DMS153 treated with DMSO at 0.1 percent for 48 hours (cell line): ENCODE measurements around the gene SLC6A9.

ENCODE experiments used
- DNase-seq: peaks from one replicate; lab custom pipeline; 2025; ENCODE audit not compliant: unreplicated experiment; lab: John Stamatoyannopoulos, UW

SLC6A9 gene

DNA sequence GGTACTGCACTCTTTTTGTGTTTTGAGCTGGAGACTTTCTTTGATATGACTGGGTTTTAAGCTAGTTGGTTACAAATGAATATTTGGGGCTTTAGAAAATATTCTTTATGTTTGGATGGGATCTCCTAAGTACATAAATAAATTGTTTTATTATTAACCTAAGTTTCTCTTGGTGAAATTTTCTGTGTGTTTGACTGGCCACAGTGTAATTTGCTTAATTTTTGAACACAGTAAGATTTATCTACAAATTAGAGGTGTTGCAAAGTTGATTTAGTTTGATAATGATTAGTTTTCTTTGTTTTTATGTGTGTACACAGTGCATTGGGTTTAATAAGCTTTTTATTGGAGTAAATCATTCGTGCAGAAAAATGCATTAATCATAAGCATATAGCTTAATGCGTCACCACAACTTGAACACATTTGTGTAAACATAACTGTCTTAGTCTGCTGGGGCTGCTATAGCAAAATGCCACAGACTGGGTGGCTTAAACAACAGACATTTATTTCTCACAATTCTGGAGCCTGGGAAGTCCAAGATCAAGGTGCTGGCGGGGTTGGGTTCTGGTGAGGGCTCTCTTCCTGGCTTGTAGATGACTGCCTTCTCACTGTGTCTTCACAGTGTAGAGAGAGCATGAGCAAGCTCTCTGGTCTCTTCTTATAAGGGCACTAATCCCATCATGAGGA is 17.4 kb upstream of the SLC6A9 start:
- no peak for DNase-seq

GRCh38 chr1:44047131-44047530 is 15.9 kb upstream of the SLC6A9 start:
- no peak for DNase-seq

- no peak for DNase-seq
These were observed 13.8 kb upstream of the SLC6A9 start for GRCh38 chr1:44045064-44045463.

- DNase-seq = no peak
These were observed 13.0 kb upstream of the SLC6A9 start for GRCh38 chr1:44044071-44044801.

DNA sequence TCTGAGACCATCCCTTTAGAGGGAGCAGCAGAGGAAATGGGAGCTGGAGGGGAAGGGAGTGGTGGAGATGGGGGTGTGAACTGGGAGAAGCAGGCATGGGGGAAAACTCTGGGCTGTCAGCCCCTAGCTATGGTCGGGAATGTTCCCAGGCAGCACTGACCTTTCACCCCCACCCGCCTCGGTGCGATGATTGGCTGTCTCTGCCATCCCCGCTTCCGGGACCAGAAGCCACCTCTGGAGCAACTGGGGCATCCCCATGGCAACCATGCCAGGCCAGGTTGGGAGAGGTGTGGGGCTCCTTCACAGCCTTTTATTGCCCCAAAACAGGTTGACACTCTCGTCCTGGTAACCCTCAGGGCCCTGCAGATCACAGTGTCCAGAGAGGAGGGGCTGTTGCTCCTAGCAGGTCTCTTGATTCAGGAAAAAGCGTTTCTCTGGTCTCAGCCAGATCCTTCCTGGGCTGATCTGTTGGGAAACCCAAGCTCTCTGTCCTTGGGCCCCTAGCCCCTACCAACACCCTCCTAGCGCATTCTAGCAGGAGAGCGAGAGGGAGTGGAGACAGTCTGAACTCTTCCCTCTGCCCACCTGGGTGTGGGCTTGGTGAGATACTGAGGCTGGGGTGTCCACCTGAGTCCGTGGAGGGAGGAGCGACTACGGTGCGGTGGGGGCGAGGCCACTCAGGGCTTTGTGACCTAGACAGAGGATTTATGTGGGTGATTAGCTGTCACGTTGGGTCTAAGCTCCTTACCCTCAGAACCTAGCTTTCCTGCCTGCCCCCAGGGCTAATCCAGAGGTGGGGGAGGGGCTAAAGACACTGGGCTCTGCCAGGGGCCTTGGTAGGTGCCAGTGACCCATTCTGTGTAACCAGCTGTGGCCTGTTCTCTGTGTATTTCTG is 12.2 kb upstream of the SLC6A9 start:
- no peak for DNase-seq

DNA sequence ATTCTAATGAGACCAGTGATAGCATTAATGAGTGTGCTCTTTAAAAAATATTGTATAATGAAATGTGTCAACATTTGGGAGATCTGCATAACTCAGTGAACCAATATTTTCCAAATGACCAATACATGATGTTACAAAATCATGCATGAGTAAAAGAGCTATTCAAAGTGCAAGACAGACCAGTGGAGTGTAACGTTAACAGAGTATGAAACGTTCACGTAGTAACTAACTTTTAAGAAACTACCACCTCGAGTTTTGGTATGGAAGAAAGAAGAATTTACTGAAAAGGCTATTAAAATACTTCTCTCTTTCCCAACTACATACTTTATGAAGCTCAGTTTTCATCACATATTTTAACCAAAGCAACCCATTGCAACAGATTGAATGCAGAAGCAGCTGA is 9.6 kb upstream of the SLC6A9 start:
- no peak for DNase-seq

DNA sequence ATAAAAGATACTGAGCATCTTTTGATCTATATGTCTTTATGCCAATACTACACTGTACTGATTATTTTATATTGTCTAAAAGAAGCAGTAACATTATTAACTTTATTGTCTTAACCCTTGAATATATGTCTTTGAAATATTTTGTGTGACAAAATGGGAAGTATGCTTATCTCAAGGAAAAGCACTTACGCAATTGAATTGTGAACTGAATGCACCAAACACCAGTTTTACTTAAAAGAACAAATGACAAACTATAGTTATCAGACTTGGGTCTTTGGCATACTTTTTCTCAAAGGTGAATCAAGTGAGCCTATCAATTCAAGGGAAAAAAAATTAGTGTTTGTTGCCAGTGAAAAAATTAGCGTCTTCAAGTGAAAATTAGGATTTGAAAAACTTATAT is 9.2 kb upstream of the SLC6A9 start:
- DNase-seq = no peak

DNA sequence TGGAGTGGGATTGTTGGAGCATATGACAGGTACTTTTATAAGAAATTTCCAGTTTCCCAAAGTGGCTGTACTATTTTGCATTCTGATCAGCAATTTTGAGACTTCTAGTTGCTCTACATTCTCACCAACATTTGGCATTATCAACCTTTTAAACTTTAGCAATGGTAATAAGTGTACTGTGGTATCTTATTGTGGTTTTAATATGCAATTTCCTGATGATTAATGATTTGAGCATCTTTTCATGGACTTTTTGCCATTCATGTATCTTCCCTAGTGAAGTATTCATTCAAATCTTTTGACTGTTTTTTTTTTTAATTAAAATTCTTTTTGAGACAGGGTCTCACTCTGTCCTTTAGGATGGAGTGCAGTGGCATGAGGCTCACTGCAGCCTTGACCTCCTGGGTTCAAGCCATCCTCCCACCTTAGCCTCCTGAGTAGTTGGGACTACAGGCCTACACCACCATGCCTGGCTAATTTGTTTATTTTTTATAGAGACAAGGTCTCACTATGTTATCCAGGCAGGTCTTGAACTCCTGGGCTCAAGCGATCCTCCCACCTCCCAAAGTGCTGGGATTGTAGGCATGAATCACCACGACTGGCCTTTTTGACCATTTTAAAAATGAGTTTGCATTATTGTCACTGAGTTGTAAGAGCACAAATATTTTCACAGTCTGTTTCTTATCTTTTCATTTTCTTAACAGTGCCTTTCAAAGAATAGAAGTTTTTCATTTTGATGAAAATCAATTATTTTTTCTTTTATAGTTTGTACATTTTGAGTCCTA is 7.8 kb upstream of the SLC6A9 start:
- DNase-seq = no peak

DNA sequence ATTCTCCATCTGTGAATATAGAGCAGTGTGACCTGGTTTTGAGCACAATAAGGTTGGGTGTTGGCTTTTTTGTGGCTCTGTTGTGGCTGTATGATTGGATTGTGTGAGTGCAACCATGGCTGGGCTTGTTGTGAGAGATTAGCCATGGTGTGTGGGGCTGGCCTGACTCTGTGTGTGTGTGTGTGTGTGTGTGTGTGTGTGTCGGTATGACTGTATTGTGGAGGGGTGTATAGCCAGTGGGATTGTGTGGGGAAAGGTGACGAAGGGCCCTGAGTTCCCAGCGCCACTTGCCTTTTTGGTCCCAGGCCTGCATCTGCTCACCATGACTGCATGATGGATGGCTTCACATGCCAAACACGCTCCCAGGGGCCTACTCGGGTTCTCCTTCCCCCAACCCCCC is 5.9 kb upstream of the SLC6A9 start:
- no peak for DNase-seq

GRCh38 chr1:44036409-44037139 is 5.3 kb upstream of the SLC6A9 start:
- peak; percentile 83 for DNase-seq

DNA sequence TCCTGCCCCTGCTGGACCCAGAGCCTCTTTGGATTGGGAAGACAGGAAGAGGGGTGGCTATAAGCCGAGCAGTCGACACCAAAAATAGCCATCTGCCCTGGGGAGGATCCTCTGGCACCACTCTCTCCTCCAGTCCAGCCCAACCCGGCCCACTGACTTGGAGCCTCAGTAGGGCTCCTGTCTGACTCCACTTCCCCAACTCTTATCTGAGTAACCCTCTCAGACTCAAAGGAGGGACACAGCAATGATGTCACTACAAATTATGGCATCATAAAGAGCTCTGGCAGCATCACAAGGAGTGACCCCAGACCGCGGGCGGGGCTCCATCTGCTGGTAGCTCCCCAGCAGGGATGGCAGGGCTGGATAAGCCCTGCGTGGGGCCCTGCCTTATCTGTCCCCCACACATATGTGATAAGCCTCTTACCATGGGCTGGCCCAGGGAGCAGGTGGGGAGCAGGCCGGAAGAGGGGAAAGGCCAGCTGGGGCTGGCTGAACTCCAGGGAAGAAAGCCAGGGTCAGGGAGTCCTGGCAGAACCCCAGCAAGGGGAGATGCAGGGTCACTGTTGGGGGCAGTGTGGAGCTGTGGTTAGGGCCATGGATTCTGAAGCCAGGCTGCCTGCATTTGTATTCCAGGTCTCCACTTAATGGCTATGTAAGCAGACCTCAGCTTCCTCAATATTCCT is 4.6 kb upstream of the SLC6A9 start:
- no peak for DNase-seq

DNA sequence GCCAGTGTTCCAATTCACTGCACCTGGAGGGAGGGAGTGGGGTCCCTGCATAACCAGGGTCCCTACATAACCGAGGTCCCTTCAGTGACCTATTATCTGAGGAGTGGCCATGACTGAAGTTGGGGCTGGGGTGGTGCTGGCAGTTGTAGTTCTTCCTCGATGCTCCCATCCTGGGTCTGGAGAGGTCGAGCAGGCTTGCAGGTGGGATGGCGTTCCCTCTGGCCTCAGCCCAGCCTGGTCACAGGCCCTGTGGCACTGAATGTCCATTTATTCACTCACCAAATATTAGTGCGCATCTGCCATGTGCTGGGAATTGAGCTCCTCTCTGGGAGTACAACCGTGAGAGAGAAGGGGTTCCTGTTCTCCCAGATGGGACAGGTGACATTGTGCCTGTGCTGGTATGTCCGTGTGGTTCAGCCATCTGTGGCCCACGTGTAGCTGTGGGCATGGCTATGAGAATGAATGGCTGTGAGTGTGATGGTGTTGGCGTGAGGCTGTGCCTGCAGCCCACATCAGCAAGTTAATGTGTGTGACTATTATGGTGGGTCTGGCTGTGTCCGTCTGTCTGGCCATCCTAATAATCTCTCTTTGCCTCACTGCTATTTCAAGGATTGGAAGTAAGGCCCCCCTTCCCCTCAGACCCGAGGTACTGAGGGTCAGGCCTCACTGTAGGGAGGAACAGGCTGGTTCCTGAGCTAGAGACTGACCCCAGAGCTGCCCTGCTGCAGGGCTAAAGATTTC is 3.9 kb upstream of the SLC6A9 start:
- DNase-seq = no peak

DNA sequence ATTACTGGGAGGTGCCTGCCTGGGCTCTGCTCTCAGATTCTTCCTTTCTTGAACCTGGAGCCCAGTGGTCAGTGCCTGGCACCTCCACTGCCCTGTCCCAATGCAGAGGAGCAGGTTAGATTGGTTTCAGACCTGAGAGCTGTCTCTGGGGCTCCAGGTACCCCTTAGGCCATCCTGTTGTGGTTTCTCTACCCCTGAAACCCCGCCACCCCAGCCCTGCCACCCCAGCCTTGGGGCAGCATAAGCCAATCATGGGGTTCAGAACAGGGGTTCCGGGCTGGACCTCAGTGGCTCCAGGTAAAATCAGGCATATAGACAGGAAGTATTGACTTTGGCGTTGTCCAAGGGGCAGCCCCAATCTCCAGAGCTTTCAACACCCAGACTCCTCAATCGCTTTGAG is 3.2 kb upstream of the SLC6A9 start:
- no peak for DNase-seq

- DNase-seq = no peak
These were observed 2.5 kb upstream of the SLC6A9 start for GRCh38 chr1:44033756-44034155.

- no peak for DNase-seq
These were observed 1.8 kb upstream of the SLC6A9 start for GRCh38 chr1:44033041-44033575.

- no peak for DNase-seq
These were observed 1.0 kb upstream of the SLC6A9 start for GRCh38 chr1:44032170-44032790.

GRCh38 chr1:44030605-44031251 is 534 bp downstream of the SLC6A9 start:
- DNase-seq = peak; percentile 42
